Brain microvascular endothelial cell (primary cell): ENCODE measurements around the gene ABHD14A.

Experiments
- DNase-seq: peaks from one replicate; pipeline ENCODE4 v3.0.0-alpha.2; 2020
- H3K27ac ChIP-seq: fragments of 250-450 bp; sonication (Bioruptor Pico); 2 replicates; pipeline ENCODE4 v1.5.1; 2020; ENCODE audit warnings: mild to moderate bottlenecking, moderate library complexity
- H3K27me3 ChIP-seq: fragments of 250-450 bp; sonication (Bioruptor Pico); replicated peaks from 2 replicates; pipeline ENCODE4 v1.5.1; 2020; ENCODE audit warnings: mild to moderate bottlenecking
- H3K36me3 ChIP-seq: fragments of 250-450 bp; sonication (Bioruptor Pico); replicated peaks from 2 replicates; pipeline ENCODE4 v1.5.1; 2020; ENCODE audit warnings: mild to moderate bottlenecking
- H3K4me3 ChIP-seq: 2 replicates; pipeline ENCODE4 v1.5.1; 2011; ENCODE audit warnings: low read depth, mild to moderate bottlenecking, control low read depth, low read length, moderate library complexity
- CTCF ChIP-seq: IDR thresholded peaks from 2 replicates; pipeline ENCODE4 v1.5.1; 2011; ENCODE audit warnings: low read depth, mild to moderate bottlenecking, moderate library complexity, low read length, control low read depth, inconsistent platforms; ENCODE audit errors: missing control alignments
- in situ Hi-C: cut with HindIII; loops from 2 replicates; pipeline ENCODE4 v1.10.0; 2017; ENCODE audit warnings: low sequenced_read_pairs, low pct_ligation_motif_present

The ABHD14A gene

DNA sequence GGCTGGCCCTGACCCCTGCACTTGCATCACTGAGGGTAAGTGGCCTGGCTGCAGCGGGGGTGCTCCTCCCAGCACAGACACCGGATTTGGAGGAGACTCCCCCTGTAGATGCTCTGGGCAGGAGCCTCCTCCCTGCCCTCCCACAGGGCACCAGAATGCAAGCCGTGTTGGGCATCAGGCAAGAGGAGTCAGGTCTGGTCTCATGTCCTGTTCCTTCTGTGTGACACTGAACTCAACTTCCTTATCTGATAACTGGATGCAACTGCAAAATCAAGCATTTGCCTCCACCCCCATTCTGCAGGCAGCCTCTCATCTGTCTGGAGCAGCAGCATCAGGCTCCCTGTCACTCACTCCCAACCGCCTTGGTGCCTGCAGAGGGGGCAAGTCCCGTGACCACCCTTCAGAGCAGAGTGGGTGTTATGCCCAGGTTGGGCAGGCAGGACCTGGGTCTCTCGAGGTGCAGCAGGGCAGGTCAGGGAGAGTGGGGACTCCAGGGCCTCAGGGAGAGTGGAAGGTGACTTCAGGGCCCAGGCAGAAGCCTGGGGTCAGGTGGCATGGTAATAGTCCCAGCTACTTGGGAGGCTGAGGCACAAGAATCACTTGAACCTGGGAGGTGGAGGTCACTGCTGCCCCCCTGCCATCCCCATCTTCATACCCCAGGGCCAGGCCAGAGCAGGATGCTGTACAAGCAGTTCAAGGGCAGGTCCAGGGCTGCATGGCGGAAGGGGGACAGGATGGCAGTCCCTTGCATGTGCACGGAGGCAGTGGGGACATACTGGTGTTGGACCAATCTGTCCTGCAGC, 31.4 kb downstream of the ABHD14A start:
- no peak for TF ChIP-seq CTCF
- Histone ChIP-seq H3K36me3 (no peaks in the 10 kb centered on the region), H3K27me3 (no peaks in the 10 kb centered on the region), H3K4me3 (no peak overlapping the region), H3K27ac (no peak overlapping the region)
- DNase-seq = no peak
- in situ Hi-C loops = no loop called here

DNA sequence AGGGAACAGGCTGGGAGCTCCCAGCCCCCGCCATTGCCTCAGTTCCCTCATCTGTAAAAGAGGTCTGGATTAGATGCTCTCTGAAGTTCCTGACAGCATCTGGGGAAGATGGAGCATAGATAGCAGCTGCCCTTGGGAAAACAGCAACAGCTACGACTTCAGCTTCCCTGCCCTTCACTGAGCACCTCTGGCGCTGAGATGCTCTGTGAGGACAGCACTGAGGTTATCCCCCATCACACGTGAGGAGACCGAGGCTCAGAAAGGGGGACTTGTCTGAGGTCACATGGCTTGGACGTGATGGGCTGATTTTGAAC, 31.9 kb downstream of the ABHD14A start:
- in situ Hi-C loops = no loop called here
- H3K36me3 ChIP-seq = no peaks in the 10 kb centered on the region
- no peak overlapping the region for H3K4me3 ChIP-seq
- no peaks in the 10 kb centered on the region for H3K27me3 ChIP-seq
- no peak for TF ChIP-seq CTCF
- no peak overlapping the region for H3K27ac ChIP-seq
- no peak for DNase-seq

DNA sequence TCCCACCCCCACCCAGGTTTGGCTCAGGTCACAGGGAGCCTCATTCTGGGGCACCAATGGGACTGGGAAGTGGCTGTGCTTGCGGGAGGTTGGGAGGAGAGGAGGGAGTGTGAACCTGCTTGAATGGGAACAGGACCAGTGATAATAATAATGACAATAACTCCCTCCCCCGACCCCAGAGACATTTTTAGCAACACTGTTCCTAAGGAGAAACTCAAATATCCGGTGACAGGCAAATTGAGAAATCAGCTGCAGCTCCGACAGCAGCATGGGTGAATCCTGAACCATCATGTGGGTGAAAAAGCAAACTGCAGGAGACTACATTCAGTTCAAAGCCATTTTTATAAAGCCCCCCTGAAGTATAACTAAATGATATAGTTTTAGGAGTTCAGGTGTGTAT, 32.4 kb downstream of the ABHD14A start:
- TF ChIP-seq CTCF = no peak

GRCh38 chr3:52010431-52010830, 35.6 kb downstream of the ABHD14A start:
- no peak for TF ChIP-seq CTCF
- no peaks in the 10 kb centered on the region for H3K27me3 ChIP-seq
- H3K27ac ChIP-seq = no peak overlapping the region
- H3K4me3 ChIP-seq = no peak overlapping the region
- in situ Hi-C loops = no loop called here
- no peaks in the 10 kb centered on the region for H3K36me3 ChIP-seq
- no peak for DNase-seq

More for the DNA sequence above, 32.4 kb downstream of the ABHD14A start:
- Histone ChIP-seq H3K4me3 (no peak overlapping the region), H3K27me3 (no peaks in the 10 kb centered on the region), H3K36me3 (no peaks in the 10 kb centered on the region), H3K27ac (no peak overlapping the region)
- in situ Hi-C loops = no loop called here
- DNase-seq = no peak

GRCh38 chr3:52012699-52013098, 37.8 kb downstream of the ABHD14A start:
- Histone ChIP-seq H3K4me3 (no peak overlapping the region), H3K36me3 (no peaks in the 10 kb centered on the region), H3K27me3 (no peaks in the 10 kb centered on the region), H3K27ac (no peak overlapping the region)
- TF ChIP-seq CTCF = no peak
- in situ Hi-C loops = no loop called here
- no peak for DNase-seq
